SK-N-SH (cell line): ENCODE data around the gene LRRC49.

Experiments
- CTCF ChIP-seq: fragments of 200-600 bp; sonication (generic); IDR thresholded peaks from 2 replicates; pipeline ENCODE4 v1.6.1; 2017; ENCODE audit warnings: antibody characterized with exemption, mild to moderate bottlenecking, moderate library complexity
- GABPA ChIP-seq: IDR thresholded peaks from 2 replicates; pipeline ENCODE4 v1.4.0; 2012; ENCODE audit warnings: low read depth, mild to moderate bottlenecking
- NFIC ChIP-seq: IDR thresholded peaks from 2 replicates; pipeline ENCODE4 v1.4.0; 2012; ENCODE audit warnings: borderline replicate concordance
- POLR2AphosphoS5 ChIP-seq: IDR thresholded peaks from 2 replicates; pipeline ENCODE4 v1.6.1; 2012; ENCODE audit warnings: low read depth, low read length
- YY1 ChIP-seq: IDR thresholded peaks from 2 replicates; pipeline ENCODE4 v1.4.0; 2012; ENCODE audit warnings: low read depth, mild to moderate bottlenecking
- TF ChIP-seq, protein P1 (sequence below): IDR thresholded peaks from 2 replicates; pipeline ENCODE4 v1.6.1; 2012; ENCODE audit warnings: mild to moderate bottlenecking, low read depth, low read length, moderate library complexity
- TF ChIP-seq, protein P2 (sequence below): IDR thresholded peaks from 2 replicates; pipeline ENCODE4 v1.4.0; 2012; ENCODE audit warnings: low read depth

DNA sequence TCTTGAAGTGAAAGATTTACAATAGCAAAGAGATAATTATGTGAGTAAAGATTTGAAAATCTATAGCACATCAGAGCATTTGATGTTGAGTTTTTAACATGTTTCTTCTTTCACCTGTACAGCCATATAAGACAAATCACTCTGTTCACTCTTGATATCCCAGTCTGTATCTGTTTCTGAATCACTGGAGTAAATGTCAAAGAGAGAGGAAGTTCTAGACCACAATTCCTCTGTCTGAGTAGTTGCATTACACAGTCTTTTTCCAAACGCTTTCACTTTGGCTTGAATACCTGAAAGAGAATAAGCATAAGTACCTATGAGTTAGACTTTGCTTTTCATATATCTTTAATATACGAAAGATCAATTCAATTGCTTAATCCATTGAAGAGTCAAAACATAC lies 10.3 kb upstream of the LRRC49 start:
- TF ChIP-seq CTCF (no peak), POLR2AphosphoS5 (no peak), NFIC (no peak), YY1 (no peak), GABPA (no peak)
- TF ChIP-seq, protein P1, sequence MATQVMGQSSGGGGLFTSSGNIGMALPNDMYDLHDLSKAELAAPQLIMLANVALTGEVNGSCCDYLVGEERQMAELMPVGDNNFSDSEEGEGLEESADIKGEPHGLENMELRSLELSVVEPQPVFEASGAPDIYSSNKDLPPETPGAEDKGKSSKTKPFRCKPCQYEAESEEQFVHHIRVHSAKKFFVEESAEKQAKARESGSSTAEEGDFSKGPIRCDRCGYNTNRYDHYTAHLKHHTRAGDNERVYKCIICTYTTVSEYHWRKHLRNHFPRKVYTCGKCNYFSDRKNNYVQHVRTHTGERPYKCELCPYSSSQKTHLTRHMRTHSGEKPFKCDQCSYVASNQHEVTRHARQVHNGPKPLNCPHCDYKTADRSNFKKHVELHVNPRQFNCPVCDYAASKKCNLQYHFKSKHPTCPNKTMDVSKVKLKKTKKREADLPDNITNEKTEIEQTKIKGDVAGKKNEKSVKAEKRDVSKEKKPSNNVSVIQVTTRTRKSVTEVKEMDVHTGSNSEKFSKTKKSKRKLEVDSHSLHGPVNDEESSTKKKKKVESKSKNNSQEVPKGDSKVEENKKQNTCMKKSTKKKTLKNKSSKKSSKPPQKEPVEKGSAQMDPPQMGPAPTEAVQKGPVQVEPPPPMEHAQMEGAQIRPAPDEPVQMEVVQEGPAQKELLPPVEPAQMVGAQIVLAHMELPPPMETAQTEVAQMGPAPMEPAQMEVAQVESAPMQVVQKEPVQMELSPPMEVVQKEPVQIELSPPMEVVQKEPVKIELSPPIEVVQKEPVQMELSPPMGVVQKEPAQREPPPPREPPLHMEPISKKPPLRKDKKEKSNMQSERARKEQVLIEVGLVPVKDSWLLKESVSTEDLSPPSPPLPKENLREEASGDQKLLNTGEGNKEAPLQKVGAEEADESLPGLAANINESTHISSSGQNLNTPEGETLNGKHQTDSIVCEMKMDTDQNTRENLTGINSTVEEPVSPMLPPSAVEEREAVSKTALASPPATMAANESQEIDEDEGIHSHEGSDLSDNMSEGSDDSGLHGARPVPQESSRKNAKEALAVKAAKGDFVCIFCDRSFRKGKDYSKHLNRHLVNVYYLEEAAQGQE, result no peak
- TF ChIP-seq, protein P2, sequence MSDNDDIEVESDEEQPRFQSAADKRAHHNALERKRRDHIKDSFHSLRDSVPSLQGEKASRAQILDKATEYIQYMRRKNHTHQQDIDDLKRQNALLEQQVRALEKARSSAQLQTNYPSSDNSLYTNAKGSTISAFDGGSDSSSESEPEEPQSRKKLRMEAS, result no peak
